ENCODE data around the gene RHOD.

Gene RHOD

DNA sequence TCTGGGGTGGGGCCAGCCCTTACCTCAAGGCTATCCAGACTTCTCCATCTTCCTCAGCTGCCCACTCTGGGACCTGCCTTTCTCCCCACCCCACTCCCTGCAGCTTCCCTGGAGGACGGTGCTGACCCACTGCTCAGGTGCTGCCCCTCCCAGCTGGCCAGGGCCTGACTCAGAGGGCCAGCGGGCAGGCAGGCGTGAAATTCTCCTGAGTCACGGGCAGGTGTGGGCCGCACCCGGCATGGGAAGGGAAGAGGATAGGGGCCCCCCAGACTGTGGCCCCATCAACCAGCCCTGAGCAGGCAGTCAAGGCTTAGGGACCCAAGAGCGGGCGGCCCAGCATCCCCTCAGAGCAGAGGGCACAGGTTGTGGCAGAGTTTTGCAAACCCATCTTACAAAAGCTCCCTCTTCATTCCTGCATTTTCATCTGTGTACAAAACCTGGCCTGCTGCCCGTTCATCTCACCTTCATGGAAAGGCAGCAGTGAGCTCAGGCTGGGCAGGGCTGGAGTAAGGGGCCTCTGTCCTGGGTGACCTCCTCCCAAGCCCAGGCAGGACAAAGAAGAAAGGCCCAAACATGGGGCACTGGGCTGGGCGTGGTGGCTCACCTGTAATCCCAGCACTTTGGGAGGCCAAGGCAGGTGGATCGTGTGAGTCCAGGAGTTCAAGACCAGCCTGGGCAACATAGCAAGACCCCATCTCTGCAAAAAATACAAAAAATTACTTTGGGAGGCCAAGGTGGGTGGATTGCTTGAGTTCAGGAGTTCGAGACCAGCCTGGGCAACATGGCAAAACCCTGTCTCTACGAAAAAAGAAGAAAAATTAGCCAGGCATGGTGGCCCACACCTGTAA, 6.1 kb downstream of the RHOD start:
- no peak for DNase-seq (ENCODE audit: low spot score)

DNA sequence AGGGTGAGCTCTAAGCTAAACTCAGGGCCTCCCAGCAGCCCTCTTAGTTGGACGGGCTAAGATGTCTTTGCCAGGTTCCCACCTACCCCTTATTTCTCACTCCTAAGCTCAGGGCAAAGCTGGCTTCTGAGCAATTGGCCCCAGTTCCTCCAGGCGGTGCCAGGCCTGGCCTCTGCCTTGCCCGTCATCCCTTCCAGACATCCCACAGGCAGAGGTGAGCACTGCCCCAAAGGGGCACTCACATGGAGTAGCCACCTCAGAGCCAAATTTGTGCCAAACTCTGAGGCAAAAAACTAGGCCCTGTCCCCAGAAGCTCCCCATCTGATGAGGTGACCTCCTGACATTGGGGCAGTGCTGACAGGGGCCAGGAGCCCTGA, 9.7 kb downstream of the RHOD start:
- DNase-seq (ENCODE audit: low spot score) = no peak

DNA sequence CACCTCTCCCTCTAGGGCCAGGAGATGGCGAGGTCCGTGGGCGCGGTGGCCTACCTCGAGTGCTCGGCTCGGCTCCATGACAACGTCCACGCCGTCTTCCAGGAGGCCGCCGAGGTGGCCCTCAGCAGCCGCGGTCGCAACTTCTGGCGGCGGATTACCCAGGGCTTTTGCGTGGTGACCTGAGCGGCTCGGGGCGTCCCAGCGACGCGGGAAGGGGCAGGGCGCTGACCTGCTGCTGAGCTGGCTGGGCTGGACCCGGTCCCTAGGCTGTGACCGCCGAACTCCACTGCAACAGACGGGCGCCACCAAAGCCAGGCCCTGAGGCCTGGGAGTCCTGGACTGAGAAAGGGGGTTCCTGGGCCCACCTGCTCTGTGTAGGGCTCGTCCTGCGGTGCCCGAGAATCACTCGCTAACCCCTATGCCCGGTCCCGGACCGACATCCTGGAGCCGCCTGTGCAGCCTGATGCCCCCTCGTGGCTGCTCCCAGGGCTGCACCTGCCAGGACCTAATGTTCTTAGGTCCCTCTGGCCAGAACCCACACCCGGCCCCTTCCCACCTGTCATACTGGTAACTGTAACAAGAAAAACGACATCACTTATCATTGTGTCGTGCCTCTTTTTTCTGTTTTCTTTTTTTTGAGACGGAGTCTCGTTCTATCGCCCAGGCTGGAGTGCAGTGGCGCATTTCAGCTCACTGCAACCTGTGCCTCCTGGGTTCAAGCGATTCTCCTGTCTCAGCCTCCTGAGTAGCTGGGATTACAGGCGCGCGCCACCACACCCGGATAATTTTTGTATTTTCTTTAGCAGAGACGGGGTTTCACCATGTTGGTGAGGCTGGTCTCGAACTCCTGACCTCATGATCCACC, 15.0 kb downstream of the RHOD start:
- peak; percentile 42 for DNase-seq (ENCODE audit: low spot score)

DNA sequence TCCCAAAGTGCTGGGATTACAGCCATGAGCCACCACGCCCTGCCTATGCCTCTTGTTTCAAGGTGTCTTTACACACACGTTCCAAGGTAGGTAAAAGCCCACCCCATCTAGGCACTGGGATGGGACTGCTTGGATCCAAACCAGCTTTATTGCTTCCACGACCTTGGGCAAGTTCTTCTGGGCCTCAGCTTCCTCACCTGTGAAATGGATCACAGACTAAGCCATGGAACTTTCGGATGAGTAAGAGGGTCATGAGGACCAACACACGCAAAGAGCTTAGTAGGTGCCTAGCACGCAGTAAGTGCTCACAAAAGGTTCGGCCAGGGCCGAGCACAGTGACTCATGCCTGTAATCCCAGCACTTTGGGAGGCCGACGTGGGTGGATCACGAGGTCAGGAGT, 15.6 kb downstream of the RHOD start:
- DNase-seq (ENCODE audit: low spot score) = no peak

DNA sequence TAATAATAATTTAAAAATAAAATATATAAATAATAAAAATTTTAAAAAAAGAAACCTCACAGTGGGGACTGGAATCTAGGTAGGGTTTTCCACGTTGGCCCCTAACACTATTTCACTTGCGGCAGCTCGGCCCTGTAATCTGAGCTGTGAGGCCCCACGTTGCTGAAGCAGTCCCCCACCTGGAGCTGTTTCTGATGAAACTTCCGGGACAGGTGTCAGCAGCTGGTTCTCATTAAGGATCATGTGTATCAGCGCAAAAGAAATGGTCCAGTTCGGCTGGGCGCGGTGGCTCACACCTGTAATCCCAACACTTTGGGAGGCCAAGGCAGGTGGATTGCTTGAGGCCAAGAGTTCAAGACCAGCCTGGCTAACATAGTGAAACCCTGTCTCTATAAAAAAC, 17.3 kb downstream of the RHOD start:
- DNase-seq (ENCODE audit: low spot score) = no peak

DNA sequence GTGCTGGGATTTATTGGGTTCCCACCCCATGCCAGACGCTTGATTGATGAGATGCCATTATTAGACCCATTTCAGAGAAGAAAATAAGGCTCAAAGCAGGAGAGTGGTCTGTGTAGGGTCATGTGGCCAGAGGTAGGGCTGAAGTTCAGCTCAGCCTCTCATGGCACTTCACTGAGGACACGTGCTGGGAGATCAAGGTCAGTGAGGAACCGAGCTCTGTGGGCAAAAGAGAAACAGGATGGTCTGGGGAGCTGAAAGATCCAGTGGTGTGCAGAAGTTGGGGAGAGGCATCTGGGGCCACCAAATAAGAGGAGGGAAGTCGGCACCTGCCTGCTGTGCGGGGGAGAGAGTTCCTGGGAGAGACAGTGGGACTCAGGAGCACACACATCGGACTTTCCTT, 19.6 kb downstream of the RHOD start:
- DNase-seq (ENCODE audit: low spot score) = no peak

DNA sequence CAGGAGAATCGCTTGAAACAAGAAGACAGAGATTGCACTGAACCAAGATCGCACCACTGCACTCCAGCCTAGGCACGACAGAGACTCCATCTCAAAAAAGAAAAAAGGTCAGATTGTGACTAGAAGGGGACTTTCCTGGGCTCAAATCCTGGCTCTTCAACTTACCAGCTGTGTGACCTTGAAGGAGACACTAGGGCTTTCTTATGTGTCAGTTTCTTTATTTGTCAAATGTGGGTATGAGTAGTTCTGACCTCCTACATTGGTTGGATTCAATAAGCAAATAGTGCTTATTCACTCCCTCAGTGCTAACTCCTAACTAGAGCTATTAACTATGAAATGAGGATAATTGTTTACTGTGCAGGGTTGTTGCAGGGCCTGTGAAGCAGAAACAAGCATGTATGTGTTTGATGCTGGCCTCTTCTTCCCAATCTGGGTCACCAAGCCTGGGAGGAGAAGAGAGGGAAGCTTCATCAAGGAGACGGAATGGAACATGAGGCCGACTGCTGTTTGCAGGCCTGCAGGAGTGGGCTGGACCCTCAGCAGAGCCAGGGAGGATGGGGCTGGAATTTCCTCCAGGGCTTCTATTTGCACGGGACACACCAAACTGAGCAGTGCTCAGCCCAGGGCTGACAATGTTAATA, 22.5 kb downstream of the RHOD start:
- no peak for DNase-seq (ENCODE audit: low spot score)

DNA sequence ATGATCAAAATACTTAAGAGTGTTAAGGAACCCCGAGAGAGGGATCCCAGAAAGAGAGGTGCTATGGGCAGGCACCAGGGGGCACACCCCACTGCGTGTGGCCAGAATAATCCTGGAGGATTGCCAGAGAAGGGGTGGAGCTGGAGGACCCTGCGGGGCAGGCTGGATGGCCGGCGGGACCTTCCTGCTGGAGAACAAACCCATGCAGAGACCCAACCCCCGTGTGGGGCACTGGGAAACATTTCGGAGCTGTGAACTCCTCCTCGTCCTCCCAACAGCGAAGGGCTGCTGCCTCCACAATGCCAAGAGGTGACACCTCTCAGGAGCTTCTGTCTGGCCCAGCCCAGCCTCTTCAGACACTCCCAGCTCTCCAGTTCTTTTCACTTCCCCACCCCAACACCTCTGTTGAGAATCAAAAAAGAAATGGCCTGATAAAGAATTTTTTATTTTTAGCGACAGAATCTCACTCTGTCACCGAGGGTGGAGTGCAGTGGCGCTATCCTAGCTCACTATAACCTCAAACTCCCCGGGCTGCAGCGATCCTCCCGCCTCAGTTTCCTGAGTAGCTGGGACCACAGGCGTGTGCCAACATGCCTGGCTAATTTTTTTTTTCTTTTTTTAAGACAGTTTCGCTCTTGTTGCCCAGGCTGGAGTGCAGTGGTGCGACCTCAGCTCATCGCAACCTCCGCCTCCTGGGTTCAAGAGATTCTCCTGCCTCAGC, 25.6 kb downstream of the RHOD start:
- DNase-seq (ENCODE audit: low spot score) = no peak

DNA sequence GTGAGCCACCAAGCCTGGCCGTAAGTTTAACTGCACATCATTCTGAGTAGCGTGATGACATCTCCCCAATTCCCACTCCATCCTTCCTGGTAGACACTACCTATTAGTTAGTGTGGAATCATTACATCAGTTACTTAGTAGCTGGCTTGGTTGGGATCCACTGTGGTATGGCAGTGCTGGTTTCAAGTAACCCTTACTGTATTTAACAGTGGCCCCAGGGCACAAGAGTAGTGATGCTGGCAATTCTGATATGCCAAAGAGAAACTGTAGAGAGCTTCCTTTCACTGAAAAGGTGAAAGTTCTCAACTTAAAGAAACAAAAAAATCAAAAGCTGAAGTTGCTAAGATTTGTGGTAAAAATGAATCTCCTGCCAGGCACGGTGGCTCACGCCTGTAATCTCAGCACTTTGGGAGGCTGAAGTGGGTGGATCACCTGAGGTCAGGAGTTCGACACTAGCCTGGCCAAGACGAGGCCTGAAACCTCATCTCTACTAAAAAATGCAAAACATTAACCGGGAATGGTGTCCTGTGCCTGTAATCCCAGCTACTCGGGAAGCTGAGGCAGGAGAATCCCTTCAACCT, 27.2 kb downstream of the RHOD start:
- no peak for DNase-seq (ENCODE audit: low spot score)

DNA sequence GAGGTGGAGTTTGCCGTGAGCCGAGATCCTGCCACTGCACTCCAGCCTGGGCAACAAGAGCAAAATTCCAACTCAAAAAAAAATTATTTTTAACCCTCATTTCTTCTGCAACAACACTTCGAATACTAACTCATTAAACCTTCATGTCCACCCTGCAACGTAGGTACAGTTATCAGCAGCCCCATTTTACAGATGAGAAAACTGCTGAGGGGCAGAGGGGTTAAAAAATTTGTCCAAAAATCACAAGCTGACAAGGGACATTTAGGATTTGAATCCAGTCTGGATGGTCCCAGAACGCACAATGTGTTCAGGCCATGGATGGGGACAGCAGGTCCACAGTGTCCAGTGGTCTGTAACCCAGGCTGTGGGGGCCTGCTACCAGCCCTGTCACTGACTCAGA, 29.0 kb downstream of the RHOD start:
- no peak for DNase-seq (ENCODE audit: low spot score)

DNA sequence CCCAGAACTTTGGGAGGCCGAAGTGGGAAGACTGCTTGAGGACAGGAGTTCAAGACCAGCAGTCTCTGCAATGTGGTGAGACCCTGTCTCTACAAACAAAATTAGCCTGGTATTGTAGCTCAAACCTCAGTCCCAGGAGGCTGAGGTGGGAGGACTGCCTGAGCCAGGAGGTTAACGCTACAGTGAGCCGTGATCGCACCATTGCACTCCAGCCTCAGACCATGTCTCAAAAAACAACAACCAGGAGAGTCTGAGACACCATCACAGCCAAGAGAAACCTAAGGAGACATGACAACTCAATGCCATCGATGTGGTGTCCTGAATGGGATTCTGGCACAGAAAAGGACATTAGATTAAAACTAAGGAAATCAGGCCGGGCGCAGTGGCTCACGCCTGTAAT, 34.1 kb downstream of the RHOD start:
- no peak for DNase-seq (ENCODE audit: low spot score)

DNA sequence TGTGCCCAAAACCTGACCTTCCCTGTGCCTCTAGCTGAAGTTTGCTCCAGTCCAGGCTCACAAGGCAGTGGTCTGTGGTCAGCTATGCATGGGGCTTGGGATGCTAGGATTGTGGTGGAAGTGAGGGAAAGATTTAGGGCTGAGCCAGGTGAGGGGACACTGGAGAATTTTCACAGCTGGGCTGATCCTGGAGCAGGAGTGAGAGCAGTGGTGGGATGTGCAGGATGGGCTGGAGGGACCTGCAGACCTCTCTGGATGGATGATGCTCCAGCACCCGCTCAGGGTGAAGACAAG, 38.5 kb downstream of the RHOD start:
- DNase-seq (ENCODE audit: low spot score) = no peak

DNA sequence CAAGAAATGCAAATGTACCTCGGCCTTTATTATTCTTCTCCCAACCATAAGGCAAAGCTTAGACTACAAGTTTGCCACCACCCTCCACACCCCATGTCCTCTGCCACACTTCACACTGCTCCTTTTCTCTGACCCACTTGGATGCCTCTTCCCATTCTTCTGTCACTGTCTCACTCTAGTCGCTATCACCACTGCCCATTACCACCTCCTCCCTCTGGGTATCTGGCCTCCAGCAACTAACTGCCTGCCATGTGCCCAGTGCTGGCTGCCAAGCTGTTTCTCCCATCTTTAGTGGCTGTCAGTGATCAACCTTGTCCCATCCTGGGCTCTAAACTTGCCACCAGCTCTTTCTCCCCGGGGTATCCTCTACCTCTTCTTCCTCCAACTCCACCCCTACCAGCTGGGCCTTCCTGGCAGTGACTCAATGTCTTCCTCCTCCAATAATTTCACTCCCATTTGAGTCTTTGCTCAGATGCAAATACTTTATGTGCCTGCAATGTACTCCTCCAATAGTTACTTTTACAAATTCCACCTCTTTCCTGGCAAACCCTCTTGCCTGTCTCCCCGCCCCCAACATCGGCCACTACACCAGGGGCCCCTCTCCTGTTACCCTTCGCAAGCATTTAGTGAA, 42.3 kb downstream of the RHOD start:
- DNase-seq (ENCODE audit: low spot score) = no peak

DNA sequence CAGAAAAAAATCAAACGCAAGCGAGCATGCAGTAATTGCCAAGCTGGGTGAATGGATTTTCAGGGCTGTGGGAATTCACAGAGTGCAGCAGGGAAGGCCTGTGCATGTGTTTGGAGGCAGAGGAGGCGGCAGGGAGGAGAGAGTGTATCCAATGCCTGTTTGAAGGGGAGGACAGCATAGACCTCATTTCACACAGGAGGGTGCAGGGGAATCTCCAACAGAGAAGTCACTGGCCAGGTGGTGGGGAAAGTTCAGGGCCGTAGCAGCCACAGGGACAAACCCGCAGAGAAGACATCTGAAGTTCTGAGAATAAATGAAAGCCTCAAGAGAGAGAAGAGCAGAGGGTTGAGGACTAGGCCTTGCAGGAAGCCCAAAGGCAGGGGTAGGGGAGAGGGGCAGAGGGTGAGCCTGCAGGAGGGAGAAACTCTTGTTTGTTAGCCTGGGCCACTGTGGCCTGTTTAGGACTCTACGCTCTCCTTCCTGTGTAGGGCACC, 43.2 kb downstream of the RHOD start:
- no peak for DNase-seq (ENCODE audit: low spot score)

DNA sequence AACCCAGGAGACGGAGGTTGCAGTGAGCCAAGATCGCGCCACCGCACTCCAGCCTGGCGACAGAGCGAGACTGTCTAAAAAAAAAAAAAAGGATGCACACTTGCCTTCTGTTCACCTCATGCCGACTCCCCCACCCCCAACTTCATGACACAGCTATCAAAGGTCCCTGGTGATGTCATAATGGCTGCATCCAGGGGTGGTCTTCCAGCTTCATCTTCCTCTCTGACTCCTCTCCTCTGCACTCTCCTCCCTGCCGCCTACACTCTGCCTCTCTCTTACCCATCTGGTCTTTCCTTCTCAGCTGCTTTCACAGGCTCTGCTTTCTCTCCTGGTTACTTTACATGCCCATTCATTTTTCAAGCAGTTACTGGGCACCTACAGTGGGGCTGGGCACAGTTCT, 46.0 kb downstream of the RHOD start:
- DNase-seq (ENCODE audit: low spot score) = no peak

DNA sequence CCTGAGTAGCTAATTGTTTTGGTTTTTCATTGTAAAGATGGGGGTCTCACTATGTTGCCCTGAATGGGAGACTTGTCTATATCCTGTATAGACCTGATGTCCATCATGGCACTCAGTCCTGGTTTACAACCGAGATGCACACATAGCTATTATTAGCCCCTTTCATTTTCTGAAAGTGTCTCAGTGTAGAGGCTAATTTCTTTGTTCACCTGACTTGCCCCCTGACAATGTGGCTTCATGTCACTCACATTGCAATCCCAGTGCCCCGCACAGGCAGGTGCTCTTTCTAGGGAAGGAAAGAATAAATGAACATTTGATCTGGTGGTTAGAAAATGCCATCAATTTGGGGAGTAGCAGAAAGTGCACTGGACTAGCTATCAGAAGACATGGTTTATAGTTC, 49.3 kb downstream of the RHOD start:
- no peak for DNase-seq (ENCODE audit: low spot score)

DNA sequence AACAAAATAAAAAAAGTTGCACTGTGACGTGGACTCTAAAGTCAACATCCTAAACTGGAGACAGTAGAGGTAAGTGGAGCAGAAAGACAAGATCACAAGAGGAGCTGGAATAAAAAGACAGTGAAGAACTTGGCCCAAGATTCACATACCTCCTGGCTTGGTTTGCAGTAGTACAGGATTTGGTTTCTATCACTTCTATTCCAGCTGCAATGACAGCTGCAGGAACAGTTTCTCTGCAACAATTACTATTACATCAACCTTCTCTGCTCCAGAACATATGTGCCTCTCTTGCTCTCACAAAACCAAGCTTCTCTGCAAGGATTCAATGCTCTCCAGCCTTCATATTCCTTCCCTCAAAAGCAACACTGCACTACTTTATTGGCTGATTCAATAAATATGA, 54.6 kb downstream of the RHOD start:
- no peak for DNase-seq (ENCODE audit: low spot score)

DNA sequence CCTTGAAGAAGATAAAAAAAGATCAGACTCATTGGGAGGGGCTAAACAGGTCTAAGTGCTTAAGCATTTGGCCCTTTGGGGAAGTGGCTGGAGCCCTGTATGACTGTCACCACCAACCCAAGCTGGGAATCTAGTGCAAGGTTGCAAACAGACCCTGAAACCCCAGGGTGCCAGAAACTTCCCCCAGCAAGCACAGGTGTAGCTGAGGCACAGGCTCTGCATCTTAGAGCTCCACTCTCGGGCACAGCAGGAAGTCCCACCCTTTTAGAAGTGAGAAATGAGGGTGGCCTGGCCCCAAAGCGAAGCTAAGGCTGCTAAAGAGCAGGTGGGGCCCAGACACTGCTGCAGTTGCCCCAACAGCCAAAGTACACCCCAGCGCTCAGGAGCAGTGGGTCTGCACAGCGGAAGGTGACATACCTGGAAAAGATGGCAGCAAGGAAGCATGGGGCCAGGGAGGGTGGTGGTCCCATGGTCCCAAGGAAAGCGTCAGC, 56.6 kb downstream of the RHOD start:
- DNase-seq (ENCODE audit: low spot score) = no peak

DNA sequence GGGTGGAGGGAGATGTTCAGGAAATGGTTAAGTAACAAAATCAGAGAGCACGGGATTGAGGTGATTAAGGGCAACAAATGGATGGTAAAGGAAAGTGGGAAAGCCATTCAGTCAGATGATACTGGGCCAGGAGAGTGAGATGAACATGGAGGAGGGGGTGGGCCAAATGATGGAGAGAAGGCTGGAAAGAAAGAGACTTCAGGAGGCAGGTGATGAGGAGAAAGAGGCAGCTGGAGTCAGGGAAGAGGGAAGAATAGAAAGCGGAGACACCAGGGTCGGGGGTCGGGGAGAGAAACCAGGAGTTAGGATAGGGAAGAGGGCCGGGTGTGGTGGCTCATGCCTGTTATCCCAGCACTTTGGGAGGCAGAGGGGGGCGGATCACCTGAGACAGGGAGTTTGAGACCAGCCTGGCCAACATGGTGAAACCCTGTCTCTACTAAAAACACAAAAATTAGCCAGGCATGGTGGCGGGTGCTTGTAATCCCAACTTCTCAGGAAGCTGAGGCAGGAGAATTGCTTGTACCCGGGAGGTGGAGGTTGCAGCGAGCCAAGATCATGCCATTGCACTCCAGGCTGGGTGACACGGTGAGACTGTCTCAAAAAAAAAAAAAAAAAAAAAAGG, 57.7 kb downstream of the RHOD start:
- no peak for DNase-seq (ENCODE audit: low spot score)

DNA sequence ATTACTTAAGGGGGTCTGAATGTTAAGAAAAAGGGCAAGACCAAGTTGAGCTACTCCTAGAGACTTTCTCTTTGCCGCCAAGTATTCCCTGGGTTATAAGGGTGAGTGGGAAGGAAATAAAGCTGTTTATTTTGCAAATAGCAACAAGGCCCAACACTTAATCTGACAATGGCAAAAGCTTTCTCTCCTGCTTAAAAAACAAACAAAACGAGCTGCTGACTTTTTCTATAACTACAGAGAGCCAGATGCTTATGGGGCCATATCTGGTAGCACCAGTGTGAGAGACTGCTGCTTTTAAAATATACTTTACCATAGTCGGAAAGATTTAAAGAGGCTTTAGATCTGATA, 60.1 kb downstream of the RHOD start:
- no peak for DNase-seq (ENCODE audit: low spot score)

DNA sequence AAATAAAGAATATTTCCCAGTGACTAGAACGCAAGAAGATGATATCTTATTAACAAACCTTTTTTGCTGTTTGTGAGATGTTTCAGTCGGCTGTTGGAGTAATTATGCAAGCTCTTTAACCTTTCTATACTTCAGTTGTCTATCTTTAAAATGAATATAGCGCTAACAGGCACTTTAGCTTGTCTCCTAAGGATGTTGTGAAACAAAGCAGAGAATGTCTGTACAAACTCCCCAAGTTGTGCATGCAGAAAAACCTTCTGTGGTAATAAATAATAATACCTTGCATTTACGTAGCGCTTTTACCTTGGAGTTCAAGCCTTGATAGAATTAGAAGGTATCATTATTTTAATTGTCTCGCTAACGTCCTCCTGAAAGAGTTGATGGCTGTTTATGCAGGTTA, 60.5 kb downstream of the RHOD start:
- DNase-seq (ENCODE audit: low spot score) = no peak

Measured in pons (tissue), 1 donor.